A673 (cell line): ENCODE data around the gene RAB38.

ENCODE experiments used
- CTCF ChIP-seq: fragments of 300-800, 200-600 bp; sonication (generic); conservative IDR thresholded peaks from 2 replicates; pipeline ENCODE4 v1.5.1; 2017; ENCODE audit warnings: low read depth, mild to moderate bottlenecking, antibody characterized with exemption, low read length, moderate library complexity, mixed read lengths
- EZH2 ChIP-seq: fragments of 200-600 bp; sonication (generic); IDR thresholded peaks from 2 replicates; pipeline ENCODE4 v1.6.1; 2017; ENCODE audit warnings: borderline replicate concordance, low read depth, mild to moderate bottlenecking, mixed read lengths, antibody characterized with exemption, low read length; ENCODE audit not compliant: poor library complexity, severe bottlenecking

- no peak for TF ChIP-seq CTCF
- TF ChIP-seq EZH2 = no peak
Observed at GRCh38 chr11:88167853-88168252, 7.4 kb downstream of the RAB38 start.
